Lung (tissue), 12 donors: ENCODE measurements around the gene SH3PXD2B. TPM values are rescaled to one million over a fixed set of nuclear protein-coding genes. Genes with fewer than 3 reads are reported as not detected.
A peak's percentile ranks its signal among the peaks of the same experiment; 100 is the strongest.

Experiments used
- ATAC-seq: fragments of 200-7000 bp; cut with Tn5 transposase; one replicate; pipeline ENCODE4 v1.9.1; 2020; ENCODE audit warnings: moderate number of reproducible peaks; ENCODE audit not compliant: insufficient read depth, low FRiP score
- DNase-seq, 3 donors: peaks; one replicate each; pipeline ENCODE4 v3.0.0-alpha.2; 2013 to 2017
- H3K27ac ChIP-seq, 2 donors: one replicate each; pipeline ENCODE4 v1.5.1; 2013; ENCODE audit warnings: mild to moderate bottlenecking in 2 of 2, moderate library complexity in 2 of 2, control low read depth in 1 of 2, inconsistent platforms in 1 of 2, low read depth in 1 of 2, low read length in 1 of 2
- H3K27me3 ChIP-seq, 3 donors: one replicate each; pipeline ENCODE4 v1.5.1; 2013; ENCODE audit warnings: low read length in 2 of 3; ENCODE audit not compliant: control insufficient read depth in 3 of 3, insufficient read depth in 3 of 3
- H3K36me3 ChIP-seq, 4 donors: one replicate each; pipeline ENCODE4 v1.5.1; 2013; ENCODE audit warnings: low read length in 4 of 4, mild to moderate bottlenecking in 1 of 4, moderate library complexity in 1 of 4; ENCODE audit not compliant: control insufficient read depth in 4 of 4, insufficient read depth in 4 of 4
- H3K4me1 ChIP-seq, 5 donors: one replicate each; pipeline ENCODE4 v1.5.1; 2013; ENCODE audit warnings: low read length in 5 of 5, mild to moderate bottlenecking in 2 of 5, moderate library complexity in 1 of 5; ENCODE audit not compliant: control insufficient read depth in 5 of 5, insufficient read depth in 5 of 5
- H3K4me3 ChIP-seq: one replicate; pipeline ENCODE4 v1.5.1; 2013; ENCODE audit warnings: mild to moderate bottlenecking, control low read depth, moderate library complexity
- H3K9ac ChIP-seq, 2 donors: one replicate each; pipeline ENCODE4 v1.5.1; 2013; ENCODE audit warnings: low read length in 2 of 2, control low read depth in 1 of 2; ENCODE audit not compliant: insufficient read depth in 1 of 2
- H3K9me3 ChIP-seq, 4 donors: one replicate each; pipeline ENCODE4 v1.5.1; 2013; ENCODE audit warnings: low read length in 3 of 4, mild to moderate bottlenecking in 1 of 4, moderate library complexity in 1 of 4; ENCODE audit not compliant: control insufficient read depth in 4 of 4, insufficient read depth in 3 of 4
- WGBS, 2 donors: extraction: QIAGEN DNeasy Blood & Tissue Kit; methylation state at CpG; one replicate each; pipeline ENCODE4 v1.1.7; 2013; 5-methylcytosine and 5-hydroxymethylcytosine counted together
- polyA plus RNA-seq, 2 donors: library from polyadenylated mRNA; stranded (reverse); fragments of 200-250 nt; gene quantifications; one replicate each; pipeline ENCODE4 v1.2.1, GENCODE V29; 2013
- total RNA-seq, 2 donors: library from RNA; depleted of rRNA in 1 of 2; stranded (reverse); fragments of >200 nt in 1 of 2; gene quantifications; one replicate each; pipeline ENCODE4 v1.2.1, GENCODE V29; 2014 to 2021
- TF ChIP-seq, protein P1 (sequence below): IDR thresholded peaks from 2 replicates; pipeline ENCODE4 v1.5.1; 2012; ENCODE audit warnings: mild to moderate bottlenecking; ENCODE audit errors: control extremely low read depth, extremely low read depth
- donor health status: control.
- donor health status: control.
- donor health status: Bipolar disorder and iron deficiency.
- donor health status: healthy.
- donor health status: DM: yes; HTN: yes; CAD: no.

Gene SH3PXD2B
- total and polyA plus RNA-seq, 4 donors = 8.0 to 56.0 (median 21.4) TPM

DNA sequence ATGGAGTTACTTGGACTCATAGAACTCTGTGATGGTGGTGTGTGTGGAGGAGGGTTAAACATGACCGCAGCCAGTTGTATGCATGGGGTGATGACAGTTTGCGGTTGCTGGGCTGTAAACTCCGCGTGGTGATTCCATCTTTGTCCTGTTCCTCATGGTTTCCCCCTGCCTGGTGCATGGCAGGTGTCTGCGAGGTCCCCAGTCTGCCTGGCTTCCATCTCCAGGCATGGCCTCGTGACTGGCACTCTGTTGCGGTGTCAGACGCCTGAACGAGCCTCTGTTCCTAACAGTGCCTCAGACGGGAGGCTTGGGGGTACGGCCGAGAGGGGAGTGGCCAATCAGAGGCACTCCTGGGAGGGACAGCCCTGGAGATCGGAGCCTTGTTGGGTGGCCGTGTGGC lies 33.9 kb upstream of the SH3PXD2B start:
- Histone ChIP-seq H3K4me1 (no peaks in the 10 kb centered on the region), H3K27me3 (no peaks in the 10 kb centered on the region), H3K36me3 (no peaks in the 10 kb centered on the region), H3K9ac (no peak overlapping the region), H3K4me3 (no peak overlapping the region), H3K9me3 (peaks cover 0 to 2% (median 0%) of the 10 kb centered on the region in 4 donors), H3K27ac (no peak overlapping the region)
- TF ChIP-seq, protein P1, sequence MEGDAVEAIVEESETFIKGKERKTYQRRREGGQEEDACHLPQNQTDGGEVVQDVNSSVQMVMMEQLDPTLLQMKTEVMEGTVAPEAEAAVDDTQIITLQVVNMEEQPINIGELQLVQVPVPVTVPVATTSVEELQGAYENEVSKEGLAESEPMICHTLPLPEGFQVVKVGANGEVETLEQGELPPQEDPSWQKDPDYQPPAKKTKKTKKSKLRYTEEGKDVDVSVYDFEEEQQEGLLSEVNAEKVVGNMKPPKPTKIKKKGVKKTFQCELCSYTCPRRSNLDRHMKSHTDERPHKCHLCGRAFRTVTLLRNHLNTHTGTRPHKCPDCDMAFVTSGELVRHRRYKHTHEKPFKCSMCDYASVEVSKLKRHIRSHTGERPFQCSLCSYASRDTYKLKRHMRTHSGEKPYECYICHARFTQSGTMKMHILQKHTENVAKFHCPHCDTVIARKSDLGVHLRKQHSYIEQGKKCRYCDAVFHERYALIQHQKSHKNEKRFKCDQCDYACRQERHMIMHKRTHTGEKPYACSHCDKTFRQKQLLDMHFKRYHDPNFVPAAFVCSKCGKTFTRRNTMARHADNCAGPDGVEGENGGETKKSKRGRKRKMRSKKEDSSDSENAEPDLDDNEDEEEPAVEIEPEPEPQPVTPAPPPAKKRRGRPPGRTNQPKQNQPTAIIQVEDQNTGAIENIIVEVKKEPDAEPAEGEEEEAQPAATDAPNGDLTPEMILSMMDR = no peak
- ATAC-seq = no peak
- peak in 1 of 3 donors; percentile 1 for DNase-seq
- 88 to 97% methylated on average over 14 of the region's 14 CpGs for WGBS, 2 donors

DNA sequence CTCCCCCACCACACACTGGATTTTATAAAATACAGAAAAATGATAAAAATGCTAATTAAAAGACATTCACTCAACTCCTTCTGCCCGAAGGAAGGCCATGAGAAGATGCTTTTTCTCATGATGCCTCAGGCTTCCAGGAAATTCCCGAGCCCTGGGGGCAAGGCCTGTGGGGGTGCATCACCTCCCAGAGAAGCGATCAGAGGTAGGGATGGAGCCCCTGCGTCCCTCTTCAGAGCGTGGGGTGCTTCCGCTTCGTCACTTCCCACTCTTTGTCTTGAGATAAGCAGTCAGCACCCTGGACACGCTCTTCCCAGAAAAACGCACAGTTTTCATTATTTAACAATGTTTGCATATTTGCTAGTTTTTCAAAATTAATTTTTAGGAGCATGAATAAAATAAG lies 33.3 kb upstream of the SH3PXD2B start:
- Histone ChIP-seq H3K9me3 (peaks cover 0 to 2% (median 0%) of the 10 kb centered on the region in 4 donors), H3K36me3 (no peaks in the 10 kb centered on the region), H3K27ac (no peak overlapping the region), H3K9ac (no peak overlapping the region), H3K4me3 (no peak overlapping the region), H3K27me3 (no peaks in the 10 kb centered on the region), H3K4me1 (no peaks in the 10 kb centered on the region)
- DNase-seq (peak in 1 of 3 donors; percentile 3), ATAC-seq (no peak)
- TF ChIP-seq, protein P1 = no peak
- WGBS, 2 donors = 86 to 90% methylated on average over 9 of the region's 9 CpGs

DNA sequence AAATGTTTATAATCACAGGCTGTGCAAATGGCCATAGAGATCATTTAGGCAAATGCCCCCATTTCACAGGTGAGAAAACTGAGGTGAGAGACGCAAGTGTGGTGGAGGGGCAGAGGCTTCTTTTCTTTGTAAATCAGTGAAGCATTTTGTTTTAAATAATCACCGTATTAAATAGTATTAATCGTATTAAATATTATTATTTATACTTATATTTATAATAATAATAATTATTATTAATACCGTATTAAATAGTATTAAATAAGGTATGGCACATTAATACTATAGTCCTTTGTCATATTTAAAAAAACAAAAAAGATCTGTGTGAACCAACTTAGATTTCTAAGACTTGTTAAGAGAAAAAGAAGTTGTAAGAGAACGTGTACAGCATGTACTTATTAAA lies 32.6 kb upstream of the SH3PXD2B start:
- 93 to 96% methylated on average over 5 of the region's 5 CpGs for WGBS, 2 donors
- ATAC-seq (no peak), DNase-seq (no peak)
- no peak overlapping the region for H3K27ac ChIP-seq
- no peaks in the 10 kb centered on the region for H3K4me1 ChIP-seq
- no peak overlapping the region for H3K9ac ChIP-seq
- TF ChIP-seq, protein P1 = no peak
- H3K4me3 ChIP-seq = no peak overlapping the region
- H3K36me3 ChIP-seq = no peaks in the 10 kb centered on the region
- H3K27me3 ChIP-seq = no peaks in the 10 kb centered on the region
- peaks cover 0 to 2% (median 0%) of the 10 kb centered on the region in 4 donors for H3K9me3 ChIP-seq

DNA sequence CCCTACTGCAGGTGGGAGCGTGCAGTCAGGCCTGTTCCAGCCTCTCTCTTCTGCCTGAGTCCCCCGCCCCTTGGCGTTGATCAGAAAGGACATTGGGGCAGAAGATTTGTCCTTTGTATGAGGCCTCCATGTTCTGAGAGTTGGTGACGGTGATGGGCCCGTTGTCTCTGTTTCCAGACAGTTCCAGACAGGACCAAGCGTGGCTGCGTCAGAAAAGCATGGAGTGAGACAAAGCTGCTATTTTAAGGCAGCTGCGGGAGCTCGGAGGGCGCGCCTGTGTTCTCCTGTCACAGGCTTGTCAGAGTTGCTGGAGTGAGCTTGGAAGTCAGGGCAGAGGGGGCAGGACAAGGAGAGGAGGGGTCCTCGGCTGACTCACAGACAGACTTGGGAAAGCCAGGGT lies 32.1 kb upstream of the SH3PXD2B start:
- no peak for ATAC-seq
- 90% methylated on average over 12 of the region's 12 CpGs for WGBS, 2 donors
- Histone ChIP-seq H3K4me3 (no peak overlapping the region), H3K27ac (no peak overlapping the region), H3K27me3 (no peaks in the 10 kb centered on the region), H3K9ac (no peak overlapping the region), H3K4me1 (no peaks in the 10 kb centered on the region), H3K9me3 (peaks cover 0 to 2% (median 0%) of the 10 kb centered on the region in 4 donors), H3K36me3 (no peaks in the 10 kb centered on the region)
- no peak for DNase-seq
- TF ChIP-seq, protein P1 = no peak
